GM19193 (cell line): Measurements from ENCODE around the gene TPST1.

ENCODE experiments used
- POLR2A ChIP-seq: IDR thresholded peaks from 4 replicates; pipeline ENCODE4 v1.6.1; 2011; ENCODE audit not compliant: insufficient read depth, insufficient read length; ENCODE audit errors: extremely low read depth

TPST1 gene

DNA sequence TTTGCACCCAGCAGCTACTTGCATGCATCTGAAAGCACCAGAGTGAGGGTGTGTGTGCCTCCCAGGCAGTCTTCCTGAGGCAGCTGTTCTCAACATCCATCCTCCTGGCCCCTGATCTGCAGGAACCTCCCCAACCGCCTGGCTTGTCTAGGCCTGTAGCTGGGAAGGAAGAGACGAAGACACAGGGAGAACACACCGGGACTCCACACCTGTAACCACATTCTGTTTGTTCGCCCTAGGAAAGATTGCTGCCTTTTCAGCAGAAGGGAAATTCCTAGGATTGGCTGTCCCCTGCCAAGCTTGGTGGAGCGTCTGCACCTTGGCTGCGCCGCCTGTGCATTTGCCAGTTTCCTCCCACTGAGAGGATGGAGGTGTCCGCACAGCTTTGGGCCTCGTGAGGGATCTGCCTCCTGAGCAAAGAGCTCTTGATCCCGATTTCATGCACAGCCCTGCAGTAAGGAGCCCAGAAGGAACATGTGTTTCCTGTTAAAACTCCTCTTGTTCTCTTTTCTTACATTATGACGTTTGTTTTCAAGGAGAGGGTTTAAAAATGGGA, 154.6 kb downstream of the TPST1 start:
- TF ChIP-seq POLR2A: no peak

DNA sequence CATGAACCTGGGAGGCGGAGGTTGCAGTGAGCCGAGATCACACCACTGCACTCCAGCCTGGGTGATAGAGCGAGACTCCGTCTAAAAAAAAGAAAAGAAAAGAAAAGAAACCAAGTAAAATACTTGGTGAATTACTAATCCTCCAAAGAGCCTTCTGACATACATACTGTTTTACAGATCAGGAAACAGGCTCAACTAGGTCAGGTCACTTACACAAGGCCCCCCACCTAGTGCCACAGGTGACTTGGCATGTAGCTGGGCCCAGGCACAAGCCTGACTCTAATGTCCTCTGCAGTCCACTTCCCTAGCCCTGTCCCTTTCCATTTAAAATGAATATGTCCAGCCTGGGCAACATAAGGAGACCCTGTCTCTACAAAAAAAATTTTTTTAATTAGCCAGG, 157.0 kb downstream of the TPST1 start:
- TF ChIP-seq POLR2A: no peak

DNA sequence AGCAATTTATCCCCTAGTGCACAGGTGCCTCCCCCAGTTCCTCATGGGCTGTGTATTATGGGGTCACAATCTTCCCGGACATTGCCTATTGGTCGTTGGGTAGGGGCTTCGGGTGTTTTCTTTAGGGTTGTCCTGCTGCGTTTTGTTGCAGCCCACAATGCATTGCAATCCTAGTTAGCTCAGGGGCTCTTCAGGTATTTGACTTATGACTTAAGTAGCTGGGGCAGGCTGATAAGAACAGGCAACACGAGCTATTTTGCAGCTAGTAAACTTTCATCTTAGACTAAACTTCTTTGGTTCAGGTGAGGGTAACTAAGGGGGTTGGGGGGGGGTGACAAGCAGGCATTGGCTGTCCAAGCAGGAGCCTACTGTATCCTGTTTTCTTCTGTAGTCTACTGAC, 158.5 kb downstream of the TPST1 start:
- TF ChIP-seq POLR2A: no peak

DNA sequence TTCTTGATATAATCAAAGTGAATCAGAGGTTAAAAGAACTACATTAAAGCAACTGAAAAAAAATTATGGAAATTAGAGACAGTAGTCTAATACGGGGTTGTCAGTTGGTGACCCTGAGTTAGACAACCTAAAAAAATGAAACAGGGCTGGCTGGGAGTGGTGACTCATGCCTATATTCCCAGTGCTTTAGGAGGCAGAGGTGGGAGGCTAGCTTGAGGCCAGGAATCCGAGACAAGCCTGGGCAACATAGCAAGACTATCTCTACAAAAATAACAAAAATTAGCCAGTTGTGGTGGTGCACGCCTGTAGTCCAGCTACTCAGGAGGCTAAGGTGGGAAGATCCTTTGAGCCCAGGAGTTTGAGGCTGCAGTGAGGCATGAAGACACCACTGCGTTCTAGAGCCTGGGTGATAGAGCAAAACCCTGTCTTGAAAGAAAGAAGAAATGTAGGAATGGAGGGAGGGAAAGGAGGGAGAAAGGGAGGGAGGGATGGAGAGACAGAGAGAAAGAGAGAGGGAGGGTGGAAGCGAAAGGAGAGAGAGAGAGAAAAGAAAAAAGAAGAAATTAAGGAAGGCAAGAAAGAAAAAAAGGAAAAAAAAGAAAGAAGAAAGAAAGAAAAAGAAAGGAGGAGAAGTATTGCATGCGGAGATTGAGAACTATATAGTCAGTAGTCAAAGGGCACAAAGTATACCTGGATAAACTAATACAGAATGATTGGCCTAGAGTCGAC, 166.1 kb downstream of the TPST1 start:
- TF ChIP-seq POLR2A: no peak

DNA sequence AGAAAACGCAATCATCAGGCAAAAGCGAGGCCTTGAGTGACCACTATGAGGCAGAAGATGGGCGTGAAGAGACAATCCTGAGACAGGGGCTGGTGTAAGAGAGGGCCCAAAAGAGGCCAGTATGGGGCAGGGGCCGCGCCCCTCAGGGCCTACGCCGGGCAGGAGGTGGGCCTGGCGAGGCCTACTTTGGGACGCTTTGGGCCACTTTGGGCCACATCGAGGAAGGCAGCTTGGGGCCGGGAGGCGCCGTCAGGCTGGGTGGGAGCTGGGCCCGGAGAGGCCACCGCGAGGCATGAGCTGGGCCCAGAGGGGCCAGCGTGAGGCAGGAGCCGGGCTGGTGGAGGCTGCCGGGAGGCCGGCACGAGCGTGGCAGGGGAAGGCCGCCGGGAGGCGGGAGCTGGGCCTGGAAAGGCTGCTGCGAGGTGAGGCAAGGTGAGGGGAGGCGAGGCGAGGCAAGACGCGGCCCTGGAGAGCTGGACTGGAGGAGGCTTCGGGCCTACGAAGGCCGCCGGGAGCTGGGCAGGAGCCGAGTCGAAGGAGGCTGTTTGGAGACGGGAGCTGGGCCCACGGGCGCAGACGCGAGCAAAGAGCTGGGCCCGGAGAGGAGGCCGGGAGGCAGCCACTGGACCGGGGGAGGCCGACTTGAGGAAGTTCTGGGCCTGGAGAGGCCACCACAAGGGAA, 171.3 kb downstream of the TPST1 start:
- TF ChIP-seq POLR2A: no peak

DNA sequence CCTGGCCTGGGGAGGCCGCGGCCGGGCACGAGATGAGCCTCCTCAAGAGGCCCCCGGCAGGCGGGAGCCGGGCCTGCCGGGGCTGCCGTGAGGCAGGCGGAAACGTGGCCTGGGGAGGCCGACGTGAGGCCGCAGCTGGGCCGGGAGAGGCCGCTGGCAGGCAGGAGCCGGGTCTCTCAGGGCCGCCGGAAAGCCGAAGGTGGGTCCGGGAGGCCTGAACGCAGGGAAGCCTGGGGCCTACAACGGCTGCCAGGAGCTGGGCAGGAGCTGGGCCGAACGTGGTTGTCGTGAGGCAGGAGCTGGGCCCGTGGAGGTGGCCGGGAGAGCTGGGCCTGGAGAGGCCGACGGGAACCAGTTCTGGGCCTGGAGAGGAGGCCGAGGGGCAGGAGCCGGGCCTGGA, 171.9 kb downstream of the TPST1 start:
- TF ChIP-seq POLR2A: no peak

DNA sequence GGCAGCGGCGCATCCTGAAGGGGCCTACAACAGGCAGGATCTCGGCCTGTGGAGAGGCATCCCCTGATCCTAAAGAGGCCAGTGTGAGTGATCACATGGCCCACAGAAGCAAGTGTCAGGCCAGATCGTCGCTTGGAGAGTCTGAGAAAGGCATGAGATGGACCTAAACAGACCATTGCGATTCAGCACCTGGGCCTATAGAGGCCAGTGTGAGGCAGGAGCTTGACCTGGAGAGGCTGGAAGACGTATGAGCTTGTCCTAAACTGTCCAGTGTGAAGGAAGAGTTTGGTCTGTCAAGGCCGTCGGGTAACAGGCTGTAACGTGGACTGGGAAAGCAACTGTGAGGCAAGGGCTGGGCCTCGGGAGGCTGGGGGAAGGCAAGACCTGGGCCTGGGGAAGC, 172.6 kb downstream of the TPST1 start:
- TF ChIP-seq POLR2A: no peak

DNA sequence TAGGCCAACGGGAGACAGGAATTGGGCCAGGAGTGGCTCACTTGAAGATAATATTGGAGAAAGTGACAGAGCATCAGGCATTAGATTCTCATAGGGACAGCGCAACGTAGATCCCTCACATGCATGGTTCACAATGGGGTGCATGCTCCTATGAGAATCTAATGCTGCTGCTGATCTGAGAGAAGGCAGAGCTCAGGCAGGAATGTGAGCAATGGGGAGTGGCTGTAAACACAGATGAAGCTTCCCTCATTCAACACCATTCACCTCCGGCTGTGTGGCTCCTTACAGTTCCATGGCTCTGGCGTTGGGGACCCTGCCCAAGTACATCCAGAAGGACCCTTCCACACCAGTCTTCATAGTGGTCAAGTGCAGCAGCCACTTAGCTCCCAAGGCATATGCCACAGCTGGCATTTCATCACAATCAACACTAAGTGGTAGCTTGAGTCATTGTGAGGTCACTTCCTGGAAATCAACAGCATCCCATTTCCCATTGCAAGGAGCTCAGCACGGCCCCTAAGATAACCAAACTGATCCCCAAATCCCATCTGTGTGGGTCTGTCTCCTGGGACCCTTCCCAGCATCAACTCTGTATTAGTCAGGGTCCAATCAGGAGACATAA, 174.5 kb downstream of the TPST1 start:
- no peak for TF ChIP-seq POLR2A

DNA sequence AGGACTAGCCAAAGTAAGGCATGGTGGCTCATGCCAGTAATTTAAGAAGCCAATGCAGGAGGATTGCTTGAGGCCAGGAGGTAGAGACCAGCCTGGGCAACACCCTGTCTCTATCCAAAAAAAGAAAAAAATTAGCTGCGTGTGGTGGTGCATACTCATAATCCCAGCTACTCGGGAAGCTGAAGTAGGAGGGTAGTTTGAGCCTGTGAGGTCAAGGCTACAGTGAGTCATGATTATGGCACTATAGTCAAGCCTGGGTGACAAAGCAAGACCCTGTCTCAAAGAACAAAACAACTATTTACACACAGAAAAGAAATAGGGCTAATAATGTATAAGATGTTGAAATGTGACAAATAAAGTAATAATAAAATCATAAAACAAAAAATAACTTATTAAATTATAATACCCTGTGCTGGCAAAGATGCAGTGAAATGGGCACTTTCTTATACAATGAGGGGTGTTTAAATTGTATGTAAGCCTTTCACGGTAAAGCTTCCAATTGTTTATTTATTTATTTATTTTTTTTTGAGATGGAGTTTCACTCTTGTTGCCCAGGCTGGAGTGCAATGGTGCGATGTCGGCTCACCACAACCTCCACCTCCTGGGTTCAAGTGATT, 175.2 kb downstream of the TPST1 start:
- TF ChIP-seq POLR2A: no peak

DNA sequence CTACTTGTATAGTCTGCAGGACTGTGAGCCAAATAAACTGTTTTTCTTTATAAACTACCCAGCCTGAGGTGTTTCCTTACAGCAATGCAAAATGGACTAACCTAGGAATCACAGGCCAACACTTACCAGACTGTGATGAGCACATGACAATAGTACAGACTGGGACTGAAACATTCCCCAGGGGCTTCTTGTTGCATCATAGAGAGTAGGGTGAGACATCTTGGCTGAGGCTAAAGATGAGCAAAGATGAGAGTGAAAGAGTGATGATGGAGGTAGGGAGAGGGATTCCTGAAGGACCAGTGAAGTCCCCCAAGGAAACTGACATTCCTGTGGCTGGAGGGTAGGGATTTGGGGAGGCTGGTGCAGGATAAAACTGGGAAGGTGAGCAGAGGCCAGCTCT, 194.4 kb downstream of the TPST1 start:
- no peak for TF ChIP-seq POLR2A

DNA sequence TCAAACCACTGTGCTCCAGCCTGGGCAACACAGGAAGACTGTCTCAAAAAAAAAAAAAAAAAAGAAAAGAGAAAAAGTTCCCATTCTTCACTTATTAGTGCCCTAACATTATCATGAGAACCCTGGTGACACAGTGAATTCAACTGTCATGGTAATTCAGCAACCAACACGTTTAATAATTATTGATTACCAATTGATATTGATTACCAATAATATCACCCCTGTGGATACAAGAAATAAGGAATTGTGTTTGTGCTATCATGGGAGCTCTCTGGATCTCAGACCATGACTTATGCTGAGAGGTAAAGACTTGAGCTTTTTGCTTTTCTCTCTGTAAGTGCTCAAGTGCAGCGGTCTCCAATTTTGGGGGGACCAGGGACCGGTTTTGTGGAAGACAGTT, 195.3 kb downstream of the TPST1 start:
- TF ChIP-seq POLR2A: no peak

DNA sequence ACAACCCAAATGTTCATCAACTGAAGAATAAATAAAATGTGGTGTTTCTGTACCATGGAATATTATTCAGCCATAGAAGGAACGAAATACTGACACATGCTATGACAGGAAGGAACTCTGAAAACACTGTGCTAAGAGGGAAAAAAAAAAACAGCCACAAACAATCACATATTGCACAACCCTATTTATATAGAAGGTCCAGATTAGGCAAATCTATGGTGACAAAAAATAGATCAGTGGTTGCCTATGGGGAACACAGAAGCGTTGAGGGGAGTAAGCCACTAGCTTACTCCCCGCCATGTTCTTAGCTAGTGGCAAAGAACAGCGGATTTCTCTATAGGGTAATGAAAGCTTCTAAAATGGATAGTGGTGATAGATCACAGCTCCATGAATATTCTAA, 198.4 kb downstream of the TPST1 start:
- no peak for TF ChIP-seq POLR2A

DNA sequence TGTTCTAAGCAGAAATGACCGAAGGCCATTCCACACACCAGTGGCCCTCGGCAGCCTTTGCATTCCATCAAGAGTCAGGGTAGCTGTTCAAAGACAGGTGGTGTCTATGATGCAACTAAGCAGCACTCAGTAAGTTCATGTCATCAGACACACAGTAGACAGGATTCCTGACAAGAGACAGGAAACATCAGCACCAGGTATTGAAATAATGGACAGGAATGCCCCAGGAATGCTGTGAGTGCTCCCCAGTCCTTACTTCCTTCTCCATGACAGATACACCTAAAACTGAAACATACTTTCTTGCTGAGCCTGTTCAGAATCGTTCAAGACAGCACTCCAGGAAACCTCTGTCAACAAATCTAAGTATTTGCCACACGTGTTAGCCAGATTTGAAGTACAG, 204.4 kb downstream of the TPST1 start:
- TF ChIP-seq POLR2A: no peak
